ENCODE results near the gene IRGC. TPM values are rescaled to one million over a fixed set of nuclear protein-coding genes. Genes with fewer than 3 reads are reported as not detected.

IRGC gene, protein sequence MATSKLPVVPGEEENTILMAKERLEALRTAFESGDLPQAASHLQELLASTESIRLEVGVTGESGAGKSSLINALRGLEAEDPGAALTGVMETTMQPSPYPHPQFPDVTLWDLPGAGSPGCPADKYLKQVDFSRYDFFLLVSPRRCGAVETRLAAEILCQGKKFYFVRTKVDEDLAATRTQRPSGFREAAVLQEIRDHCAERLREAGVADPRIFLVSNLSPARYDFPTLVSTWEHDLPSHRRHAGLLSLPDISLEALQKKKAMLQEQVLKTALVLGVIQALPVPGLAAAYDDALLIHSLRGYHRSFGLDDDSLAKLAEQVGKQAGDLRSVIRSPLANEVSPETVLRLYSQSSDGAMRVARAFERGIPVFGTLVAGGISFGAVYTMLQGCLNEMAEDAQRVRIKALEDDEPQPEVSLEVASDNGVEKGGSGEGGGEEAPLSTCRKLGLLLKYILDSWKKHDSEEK
- not detected for total RNA-seq

DNA sequence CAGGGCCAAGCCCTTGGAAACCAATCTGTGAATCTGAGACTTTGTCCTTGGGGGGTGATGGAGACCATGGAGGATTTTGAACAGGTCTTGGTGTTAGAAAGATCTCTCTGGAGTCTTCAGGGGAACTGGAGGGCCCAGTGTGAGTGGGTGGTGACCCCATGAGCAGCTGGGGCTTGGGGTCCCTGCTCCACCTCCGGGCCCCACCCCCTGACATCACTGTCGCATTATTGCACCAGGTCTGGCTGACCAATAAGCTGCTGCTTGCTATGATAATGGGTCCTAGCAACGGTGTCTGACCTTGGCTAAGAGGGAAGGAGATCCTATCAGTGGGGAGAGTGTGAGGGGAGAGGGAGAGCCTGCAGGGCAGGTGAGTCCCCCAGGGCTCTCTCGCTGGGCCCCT is at the start of gene IRGC:
TSS of gene IRGC (plus strand) at position 301 of the 400 bp plus-strand sequence. CDS start 2,483 bp downstream, outside the sequence.
- Histone ChIP-seq H3K27me3 (no peaks in the 10 kb centered on the region), H3K36me3 (no peaks in the 10 kb centered on the region), H3K4me3 (no peak within 1 kb of the TSS), H3K9me3 (no peaks in the 10 kb centered on the region), H3K27ac (no peak within 1 kb of the TSS), H3K4me1 (no peaks in the 10 kb centered on the region)
- DNase-seq (ENCODE audit: low spot score in 2 of 2) = no peak
- TF ChIP-seq, protein P1, sequence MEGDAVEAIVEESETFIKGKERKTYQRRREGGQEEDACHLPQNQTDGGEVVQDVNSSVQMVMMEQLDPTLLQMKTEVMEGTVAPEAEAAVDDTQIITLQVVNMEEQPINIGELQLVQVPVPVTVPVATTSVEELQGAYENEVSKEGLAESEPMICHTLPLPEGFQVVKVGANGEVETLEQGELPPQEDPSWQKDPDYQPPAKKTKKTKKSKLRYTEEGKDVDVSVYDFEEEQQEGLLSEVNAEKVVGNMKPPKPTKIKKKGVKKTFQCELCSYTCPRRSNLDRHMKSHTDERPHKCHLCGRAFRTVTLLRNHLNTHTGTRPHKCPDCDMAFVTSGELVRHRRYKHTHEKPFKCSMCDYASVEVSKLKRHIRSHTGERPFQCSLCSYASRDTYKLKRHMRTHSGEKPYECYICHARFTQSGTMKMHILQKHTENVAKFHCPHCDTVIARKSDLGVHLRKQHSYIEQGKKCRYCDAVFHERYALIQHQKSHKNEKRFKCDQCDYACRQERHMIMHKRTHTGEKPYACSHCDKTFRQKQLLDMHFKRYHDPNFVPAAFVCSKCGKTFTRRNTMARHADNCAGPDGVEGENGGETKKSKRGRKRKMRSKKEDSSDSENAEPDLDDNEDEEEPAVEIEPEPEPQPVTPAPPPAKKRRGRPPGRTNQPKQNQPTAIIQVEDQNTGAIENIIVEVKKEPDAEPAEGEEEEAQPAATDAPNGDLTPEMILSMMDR (IDR thresholded peaks at IDR 0.05) = no peak
- intact Hi-C loops (cut with DNase I) = no loop called here

DNA sequence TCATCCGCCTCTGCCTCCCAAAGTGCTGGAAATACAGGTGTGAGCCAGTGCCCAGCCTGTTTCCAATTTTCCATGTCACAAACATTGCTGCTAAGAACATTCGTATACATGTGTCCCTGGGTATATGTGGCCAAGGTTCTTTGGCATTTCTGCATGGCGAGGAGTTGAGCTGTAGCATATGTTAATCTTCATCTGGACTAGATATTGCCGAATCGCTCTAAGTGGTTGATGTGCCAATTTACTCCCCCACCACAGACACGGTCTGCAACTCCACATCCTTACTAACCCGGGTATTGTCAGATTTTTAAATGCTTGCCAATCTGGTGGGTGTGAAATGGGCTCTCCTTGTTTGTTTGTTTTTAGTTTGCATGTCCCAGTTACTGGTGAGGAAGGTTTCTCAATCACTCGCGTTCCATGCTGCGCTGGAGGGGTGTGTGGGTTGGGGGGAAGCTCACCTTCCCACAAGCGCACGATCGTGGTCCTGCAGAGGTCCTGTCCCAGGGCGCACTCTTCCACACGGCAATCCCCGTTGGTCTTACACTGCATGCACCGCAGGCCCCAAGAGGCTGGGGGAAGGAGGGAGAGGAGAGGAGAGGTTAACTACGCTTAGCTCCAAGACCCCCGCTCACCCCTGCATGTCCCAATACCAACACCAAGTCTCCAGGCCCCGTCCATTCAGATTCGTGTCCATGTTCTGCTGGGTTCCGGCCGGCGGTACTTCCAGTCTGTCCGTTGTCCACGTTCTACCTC is 48.6 kb upstream of the IRGC start:
- Histone ChIP-seq H3K9me3 (no peaks in the 10 kb centered on the region), H3K4me3 (peak overlapping the region; percentile 47 to 75), H3K27ac (peak overlapping the region; percentile 90 to 93), H3K27me3 (no peaks in the 10 kb centered on the region), H3K4me1 (peaks cover 3 to 13% of the 10 kb centered on the region in 2 donors), H3K36me3 (peaks cover 4 to 5% of the 10 kb centered on the region in 2 donors)
- TF ChIP-seq, protein P1 (IDR thresholded peaks at IDR 0.05) = no peak
- DNase-seq (ENCODE audit: low spot score in 2 of 2) = peak in 1 of 2 donors; percentile 69
- intact Hi-C loops (cut with DNase I) = no loop called here

DNA sequence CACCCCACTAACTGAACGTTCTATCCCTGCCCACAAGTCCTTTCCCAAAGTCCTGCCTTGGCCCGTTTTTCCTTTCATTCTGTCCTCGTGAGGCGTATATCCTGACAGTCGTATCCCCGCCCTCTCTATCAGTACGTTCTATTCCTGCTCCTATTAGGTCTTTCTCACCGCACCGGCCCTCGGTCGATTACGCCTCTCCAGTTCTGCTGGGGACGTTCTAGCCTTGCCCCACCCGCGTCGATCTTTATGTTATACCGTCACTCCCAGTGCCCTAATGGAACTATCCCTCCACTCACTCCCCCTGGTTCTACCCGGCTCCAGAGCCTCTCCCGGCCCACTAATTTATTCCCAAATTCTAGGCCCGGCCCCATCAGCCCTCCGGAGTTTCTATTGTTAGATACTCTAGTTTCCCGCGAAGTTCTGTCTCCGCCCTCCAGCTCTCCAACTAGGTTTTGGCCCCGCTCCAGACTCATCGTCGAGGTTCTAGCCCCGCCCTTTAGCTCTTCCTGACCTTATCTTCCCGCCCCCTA is 47.9 kb upstream of the IRGC start:
- no peaks in the 10 kb centered on the region for H3K27me3 ChIP-seq
- H3K36me3 ChIP-seq = peaks cover 4 to 5% of the 10 kb centered on the region in 2 donors
- H3K4me3 ChIP-seq = peak overlapping the region; percentile 47 to 75
- TF ChIP-seq, protein P1 (IDR thresholded peaks at IDR 0.05) = no peak
- no peak for DNase-seq (ENCODE audit: low spot score in 2 of 2)
- intact Hi-C loops (cut with DNase I) = loop anchor here (1.0 to 2.0 kb wide), 5 partner anchors 49 to 205 kb away; partner anchors contain the start of genes IRGQ, PINLYP, XRCC1 and ZNF428
- peaks cover 3 to 13% of the 10 kb centered on the region in 2 donors for H3K4me1 ChIP-seq
- peak overlapping the region; percentile 90 to 93 for H3K27ac ChIP-seq
- no peaks in the 10 kb centered on the region for H3K9me3 ChIP-seq

DNA sequence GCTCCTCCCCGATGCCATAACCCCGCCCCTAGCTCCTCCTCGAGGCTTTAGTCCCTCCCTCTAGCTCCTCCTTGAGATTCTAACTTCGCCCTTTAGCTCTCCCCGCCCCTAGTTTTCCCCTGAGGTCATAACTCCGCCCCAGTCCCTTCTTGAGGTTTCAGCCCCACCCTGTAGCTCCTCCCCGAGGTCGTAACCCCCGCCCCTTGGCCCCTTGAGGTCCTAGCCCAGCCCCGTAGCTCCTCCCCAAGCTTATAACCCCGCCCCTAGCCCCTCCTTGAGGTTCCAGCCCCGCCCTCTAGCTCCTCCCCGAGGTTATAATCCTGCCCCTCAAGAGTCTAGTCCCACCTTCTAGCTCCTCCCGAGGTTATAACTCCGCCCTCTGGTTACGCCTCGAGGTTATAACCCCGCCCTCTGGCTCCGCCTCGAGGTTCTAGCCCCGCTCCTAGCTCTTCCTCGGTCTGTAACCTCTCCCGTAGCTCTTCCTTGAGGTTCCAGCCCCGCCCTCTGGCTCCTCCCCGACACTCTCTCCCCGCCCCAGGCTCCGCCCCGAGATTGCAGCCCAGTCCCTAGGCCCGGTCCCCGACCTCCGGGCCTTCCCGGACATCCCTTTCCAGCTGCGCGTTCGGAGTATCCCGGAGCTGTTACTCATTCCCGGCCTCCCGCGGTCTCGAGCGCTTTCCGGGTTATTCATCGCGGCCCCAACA is 47.3 kb upstream of the IRGC start:
- intact Hi-C loops (cut with DNase I) = loop anchor here (1.0 to 2.0 kb wide), 6 partner anchors 49 to 206 kb away; partner anchors contain the start of genes IRGQ, PINLYP, XRCC1 and ZNF428
- no peaks in the 10 kb centered on the region for H3K27me3 ChIP-seq
- H3K9me3 ChIP-seq = no peaks in the 10 kb centered on the region

More for the DNA sequence above, 47.3 kb upstream of the IRGC start:
- TF ChIP-seq, protein P1 (IDR thresholded peaks at IDR 0.05) = no peak
- DNase-seq (ENCODE audit: low spot score in 2 of 2) = peak; percentile 94 to 99
- H3K4me3 ChIP-seq = peak overlapping the region; percentile 75
- H3K36me3 ChIP-seq = peaks cover 4 to 5% of the 10 kb centered on the region in 2 donors
- peak overlapping the region; percentile 90 to 93 for H3K27ac ChIP-seq
- peaks cover 3 to 13% of the 10 kb centered on the region in 2 donors for H3K4me1 ChIP-seq

Measured in ascending aorta (tissue), 2 donors.